GM18502 (cell line): ENCODE data around the gene IGFBP1.
"Not testable (repeated sequence)": the region's sequence is repeated elsewhere in the genome, so short reads cannot be mapped to it uniquely, and the experiment has no call there.

Experiments
- ATAC-seq: cut with Tn5 transposase; IDR thresholded peaks from one replicate; pipeline ENCODE4 v1.9.1; 2021; ENCODE audit warnings: mild to moderate bottlenecking; ENCODE audit not compliant: unreplicated experiment, poor library complexity

The IGFBP1 gene

DNA sequence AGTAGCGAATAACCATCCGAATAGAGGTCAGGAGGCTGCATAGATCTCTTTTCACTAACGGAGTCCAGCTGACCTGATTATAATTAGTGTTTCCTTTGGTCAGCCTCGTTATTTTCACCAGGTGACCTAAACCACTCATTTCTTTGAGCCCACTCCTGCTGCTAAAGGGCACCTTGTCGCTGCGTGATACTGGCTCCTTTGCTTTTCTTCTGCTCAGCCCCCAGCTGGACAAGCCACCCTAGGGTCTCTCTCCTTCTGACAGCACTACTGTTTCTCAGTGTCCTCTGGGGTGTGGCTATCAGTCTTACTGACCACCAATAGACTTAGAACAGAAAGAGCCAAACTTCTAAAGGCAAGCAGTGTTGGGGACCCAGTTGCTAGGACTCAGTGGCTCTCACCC is 35.5 kb downstream of the IGFBP1 start:
- ATAC-seq = no peak

DNA sequence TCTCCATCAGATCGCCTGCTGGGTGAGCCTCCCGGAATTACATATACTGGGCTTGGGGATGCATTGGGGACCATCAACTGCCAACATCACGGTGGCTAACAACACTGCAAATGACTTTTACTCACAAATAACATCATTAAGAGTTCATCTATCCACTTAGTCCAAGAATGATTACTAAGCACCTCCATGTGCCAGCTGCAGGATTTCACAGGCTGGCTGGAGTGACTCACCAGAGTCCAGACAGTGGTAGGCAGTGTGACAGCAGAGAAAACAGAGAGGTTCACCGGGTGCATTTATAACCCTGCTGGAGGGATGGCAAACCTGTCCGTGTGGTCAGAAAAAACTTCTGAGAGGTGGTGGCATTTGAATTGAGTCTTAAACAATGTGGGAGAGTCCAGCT is 36.0 kb downstream of the IGFBP1 start:
- no peak for ATAC-seq

DNA sequence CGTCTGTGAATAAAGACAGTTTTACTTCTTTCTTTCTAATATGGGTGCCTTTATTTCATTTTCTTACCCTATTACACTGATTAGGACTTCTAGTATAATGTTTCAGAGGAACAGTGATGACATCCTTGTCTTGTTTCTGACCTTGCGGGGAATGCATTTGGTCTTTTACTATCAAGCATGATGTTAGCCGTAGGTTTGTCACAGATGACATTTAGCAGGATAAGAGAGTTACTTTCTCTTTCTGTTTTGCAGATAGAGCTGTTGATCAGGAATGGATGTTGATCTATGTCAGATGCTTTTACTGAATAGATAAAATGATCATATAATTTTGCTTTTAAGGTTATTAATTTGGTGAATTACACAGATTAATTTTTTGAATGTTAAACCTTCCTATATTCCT is 39.4 kb downstream of the IGFBP1 start:
- no peak for ATAC-seq

DNA sequence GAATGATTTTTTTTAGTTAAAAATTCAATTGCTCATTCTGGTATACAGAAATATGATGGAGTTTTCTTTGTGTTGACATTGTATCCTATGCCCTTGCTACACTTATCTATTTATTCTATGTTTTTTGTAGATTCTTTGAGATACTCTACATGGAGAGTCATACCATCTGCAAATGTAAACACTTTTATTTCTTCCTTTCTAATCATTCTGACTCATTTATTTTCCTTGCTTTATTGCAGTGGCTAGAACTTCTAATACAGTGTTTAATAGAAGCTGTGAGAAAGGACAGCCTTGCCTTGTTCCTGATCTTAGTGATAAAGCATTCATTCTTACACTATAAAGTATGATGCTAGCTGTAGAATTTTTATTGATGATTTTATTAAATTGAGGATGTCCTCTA is 42.7 kb downstream of the IGFBP1 start:
- ATAC-seq = no peak

DNA sequence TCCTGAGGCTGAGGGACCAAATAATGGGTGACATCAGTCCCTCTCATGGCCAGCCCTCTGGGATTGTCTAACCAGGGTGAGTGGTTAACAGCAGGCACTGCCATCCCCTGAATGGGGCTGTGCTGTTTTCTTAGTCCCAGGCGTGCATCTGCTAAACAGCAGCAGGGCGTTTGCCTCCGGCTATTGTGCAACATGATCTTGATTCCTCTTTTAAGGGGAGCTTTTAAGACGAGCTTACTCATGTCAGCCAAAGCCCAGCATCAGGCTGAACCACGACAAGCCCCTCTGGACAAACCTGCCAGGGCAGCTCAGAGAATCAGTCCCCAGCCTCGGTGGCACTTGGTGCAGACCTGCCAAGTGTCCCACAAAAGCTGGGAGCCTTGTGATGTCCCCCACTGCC is 49.0 kb downstream of the IGFBP1 start:
- ATAC-seq = no peak

DNA sequence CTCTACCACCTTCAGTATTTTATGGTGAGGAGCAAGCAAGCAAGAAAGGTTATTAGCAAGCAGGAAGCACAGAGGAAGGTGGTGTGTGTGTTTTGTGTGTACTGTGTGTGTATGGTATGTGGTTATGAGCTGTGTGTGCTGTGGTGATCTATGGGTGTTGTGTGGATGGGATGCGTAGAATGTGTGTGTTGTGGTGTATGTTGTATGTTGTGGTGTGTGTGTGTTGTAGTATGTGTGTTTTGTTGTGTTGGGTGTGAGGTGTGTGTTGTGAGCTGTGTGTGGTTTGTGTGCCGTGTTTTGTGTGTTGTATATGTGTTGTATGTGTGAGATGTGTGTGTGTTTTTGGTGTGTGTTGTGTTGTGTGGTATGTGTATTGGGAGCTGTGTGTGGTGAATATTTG is 49.6 kb downstream of the IGFBP1 start:
- ATAC-seq = no peak

DNA sequence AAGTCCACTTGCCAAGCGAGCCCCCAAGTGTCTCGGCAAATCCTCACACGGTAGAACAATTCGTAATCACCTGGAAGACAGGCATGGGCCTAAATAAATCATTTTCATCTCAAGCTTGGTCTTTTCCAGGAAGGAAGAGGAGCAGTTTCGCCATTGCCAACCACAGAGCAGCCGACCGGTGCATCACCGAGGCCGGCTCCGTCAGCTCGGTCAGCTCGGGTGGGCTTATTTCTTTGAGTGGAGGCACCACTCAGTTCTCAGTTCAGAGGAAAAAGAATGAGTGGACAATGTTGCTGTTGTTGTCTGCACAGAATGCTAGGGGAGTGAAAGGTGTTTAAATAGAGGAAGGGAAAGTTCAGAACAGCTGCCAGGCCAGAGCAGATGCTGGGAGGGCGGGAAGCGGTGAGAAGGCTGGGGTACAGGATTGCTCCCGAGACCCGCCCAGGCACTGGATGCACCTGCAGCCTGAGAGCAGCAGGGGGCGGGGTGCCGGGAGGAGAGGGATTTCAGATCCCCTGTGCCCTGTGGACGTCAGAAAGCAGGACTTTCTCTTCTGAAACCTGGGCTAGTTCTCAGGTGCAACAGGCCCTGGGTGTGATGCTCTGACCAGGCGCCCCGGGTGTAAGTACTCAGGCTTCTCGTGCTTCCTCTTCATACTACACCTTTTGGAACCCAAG is 50.5 kb downstream of the IGFBP1 start:
- no peak for ATAC-seq

GRCh38 chr7:45939574-45939973 is 51.3 kb downstream of the IGFBP1 start:
- ATAC-seq = no peak

GRCh38 chr7:45940237-45940781 is 52.0 kb downstream of the IGFBP1 start:
- not testable (repeated sequence) for ATAC-seq

- ATAC-seq = no peak
These were observed 52.7 kb downstream of the IGFBP1 start for GRCh38 chr7:45940939-45941338.
